ENCODE data around the gene C6orf89.

The C6orf89 gene

GRCh38 chr6:36917541-36918193, 31.9 kb downstream of the C6orf89 start:
- no peaks in the 10 kb centered on the region for H3K9me3 ChIP-seq (ENCODE audit: control extremely low read depth in 1 of 5, control insufficient read depth in 4 of 5, insufficient read depth in 2 of 5, low read depth in 1 of 5, low read length in 4 of 5)
- CTCF ChIA-PET: no interaction called here
- POLR2A ChIA-PET: no interaction called here
- peaks cover 0 to 1% (median 0%) of the 10 kb centered on the region in 5 experiments for H3K27me3 ChIP-seq (replicated peaks in 2 of 5; ENCODE audit: control insufficient read depth in 4 of 5, insufficient read depth in 5 of 5, low read length in 4 of 5)
- H3K27ac ChIP-seq (ENCODE audit: insufficient read depth in 1 of 2, low read depth in 1 of 2, low read length in 2 of 2, poor library complexity in 1 of 2, severe bottlenecking in 2 of 2): no peak overlapping the region
- WGBS (ENCODE audit: insufficient coverage): 100% methylated on average over 7 of the region's 10 CpGs
- peaks cover 7 to 52% (median 28%) of the 10 kb centered on the region in 4 experiments for H3K36me3 ChIP-seq (ENCODE audit: control insufficient read depth in 4 of 4, insufficient read depth in 4 of 4, low read length in 3 of 4)
- no peak for DNase-seq
- H3K4me1 ChIP-seq (ENCODE audit: control extremely low read depth in 1 of 4, control insufficient read depth in 4 of 4, insufficient read depth in 4 of 4, low read length in 3 of 4): peaks cover 5 to 24% (median 21%) of the 10 kb centered on the region in 4 experiments
- H3K4me3 ChIP-seq (ENCODE audit: control insufficient read depth in 1 of 7, extremely low read depth in 1 of 7, insufficient read depth in 4 of 7, low read depth in 2 of 7, low read length in 6 of 7): no peak overlapping the region

DNA sequence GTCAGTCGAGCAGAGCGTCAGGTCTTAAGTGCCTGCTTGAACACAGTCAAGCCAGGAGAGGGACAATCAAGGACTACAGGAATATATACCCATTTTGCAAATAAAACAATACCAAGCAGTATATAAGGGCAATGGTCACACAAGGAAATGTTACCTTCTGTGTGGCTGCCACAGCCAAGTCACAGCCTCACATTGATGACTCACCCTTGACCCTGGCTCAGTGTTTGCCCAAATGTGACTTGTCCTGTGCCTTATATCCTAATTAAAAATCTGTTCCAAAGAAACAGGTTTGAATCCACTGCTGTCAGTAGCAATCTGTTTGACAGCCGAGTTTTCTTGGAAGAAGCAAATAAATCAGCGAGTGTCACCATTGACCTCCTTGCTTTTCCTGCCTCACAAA, 34.3 kb downstream of the C6orf89 start:
- Histone ChIP-seq H3K4me1 (ENCODE audit: control extremely low read depth in 1 of 4, control insufficient read depth in 4 of 4, insufficient read depth in 4 of 4, low read length in 3 of 4) (peaks cover 0 to 6% (median 0%) of the 10 kb centered on the region in 4 experiments), H3K27ac (ENCODE audit: insufficient read depth in 1 of 2, low read depth in 1 of 2, low read length in 2 of 2, poor library complexity in 1 of 2, severe bottlenecking in 2 of 2) (no peak overlapping the region), H3K36me3 (ENCODE audit: control insufficient read depth in 4 of 4, insufficient read depth in 4 of 4, low read length in 3 of 4) (peaks cover 7 to 70% (median 29%) of the 10 kb centered on the region in 4 experiments), H3K9me3 (ENCODE audit: control extremely low read depth in 1 of 5, control insufficient read depth in 4 of 5, insufficient read depth in 2 of 5, low read depth in 1 of 5, low read length in 4 of 5) (no peaks in the 10 kb centered on the region), H3K4me3 (ENCODE audit: control insufficient read depth in 1 of 7, extremely low read depth in 1 of 7, insufficient read depth in 4 of 7, low read depth in 2 of 7, low read length in 6 of 7) (no peak overlapping the region), H3K27me3 (replicated peaks in 2 of 5; ENCODE audit: control insufficient read depth in 4 of 5, insufficient read depth in 5 of 5, low read length in 4 of 5) (peaks cover 0 to 1% (median 0%) of the 10 kb centered on the region in 5 experiments)
- ChIA-PET POLR2A (no interaction called here), CTCF (no interaction called here)
- 100% methylated on average over 4 of the region's 4 CpGs for WGBS (ENCODE audit: insufficient coverage)
- no peak for DNase-seq

DNA sequence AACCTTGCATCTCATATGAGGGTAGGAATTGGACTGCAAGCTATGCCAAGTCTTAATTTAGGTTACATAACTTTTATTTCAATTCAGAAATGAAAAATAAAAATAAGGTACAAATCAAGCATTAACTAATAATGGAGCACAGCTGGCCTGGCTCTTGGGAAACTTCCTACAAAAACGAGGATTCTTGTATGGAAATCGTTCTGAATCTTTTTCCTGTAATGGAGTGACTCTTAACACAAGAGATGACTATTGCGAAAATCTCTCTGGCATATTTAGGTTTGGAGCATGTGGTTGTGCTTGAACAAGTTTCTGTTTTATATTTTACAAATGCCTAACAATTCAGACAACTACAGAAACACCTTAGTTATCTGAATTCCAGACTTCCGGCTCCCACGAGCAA, 34.8 kb downstream of the C6orf89 start:
- CTCF ChIA-PET: no interaction called here
- no peak for DNase-seq
- Histone ChIP-seq H3K4me1 (ENCODE audit: control extremely low read depth in 1 of 4, control insufficient read depth in 4 of 4, insufficient read depth in 4 of 4, low read length in 3 of 4) (peaks cover 0 to 5% (median 0%) of the 10 kb centered on the region in 4 experiments), H3K27me3 (replicated peaks in 2 of 5; ENCODE audit: control insufficient read depth in 4 of 5, insufficient read depth in 5 of 5, low read length in 4 of 5) (peaks cover 0 to 1% (median 0%) of the 10 kb centered on the region in 5 experiments), H3K36me3 (ENCODE audit: control insufficient read depth in 4 of 4, insufficient read depth in 4 of 4, low read length in 3 of 4) (peaks cover 7 to 72% (median 28%) of the 10 kb centered on the region in 4 experiments), H3K4me3 (ENCODE audit: control insufficient read depth in 1 of 7, extremely low read depth in 1 of 7, insufficient read depth in 4 of 7, low read depth in 2 of 7, low read length in 6 of 7) (no peak overlapping the region), H3K9me3 (ENCODE audit: control extremely low read depth in 1 of 5, control insufficient read depth in 4 of 5, insufficient read depth in 2 of 5, low read depth in 1 of 5, low read length in 4 of 5) (no peaks in the 10 kb centered on the region), H3K27ac (ENCODE audit: insufficient read depth in 1 of 2, low read depth in 1 of 2, low read length in 2 of 2, poor library complexity in 1 of 2, severe bottlenecking in 2 of 2) (no peak overlapping the region)
- 94% methylated on average over 2 of the region's 5 CpGs for WGBS (ENCODE audit: insufficient coverage)
- POLR2A ChIA-PET: no interaction called here

- H3K9me3 ChIP-seq (ENCODE audit: control extremely low read depth in 1 of 5, control insufficient read depth in 4 of 5, insufficient read depth in 2 of 5, low read depth in 1 of 5, low read length in 4 of 5): no peaks in the 10 kb centered on the region
- WGBS (ENCODE audit: insufficient coverage): 100% methylated on average over 4 of the region's 4 CpGs
- no peaks in the 10 kb centered on the region for H3K4me1 ChIP-seq (ENCODE audit: control extremely low read depth in 1 of 4, control insufficient read depth in 4 of 4, insufficient read depth in 4 of 4, low read length in 3 of 4)
- ChIA-PET POLR2A (interaction anchor here (0.6 kb wide), 1 partner anchor 31 kb away, joined by 4 read pairs; no protein-coding TSS in a partner anchor), CTCF (no interaction called here)
- H3K36me3 ChIP-seq (ENCODE audit: control insufficient read depth in 4 of 4, insufficient read depth in 4 of 4, low read length in 3 of 4): peaks cover 3 to 47% (median 12%) of the 10 kb centered on the region in 4 experiments
- no peak for DNase-seq
- no peak overlapping the region for H3K27ac ChIP-seq (ENCODE audit: insufficient read depth in 1 of 2, low read depth in 1 of 2, low read length in 2 of 2, poor library complexity in 1 of 2, severe bottlenecking in 2 of 2)
- H3K27me3 ChIP-seq (replicated peaks in 2 of 5; ENCODE audit: control insufficient read depth in 4 of 5, insufficient read depth in 5 of 5, low read length in 4 of 5): peaks cover 0 to under 1% (median 0%) of the 10 kb centered on the region in 5 experiments
- H3K4me3 ChIP-seq (ENCODE audit: control insufficient read depth in 1 of 7, extremely low read depth in 1 of 7, insufficient read depth in 4 of 7, low read depth in 2 of 7, low read length in 6 of 7): no peak overlapping the region
Measured at GRCh38 chr6:36924131-36924530, 38.4 kb downstream of the C6orf89 start.

GRCh38 chr6:36924778-36925374, 39.1 kb downstream of the C6orf89 start:
- POLR2A ChIA-PET: no interaction called here
- Histone ChIP-seq H3K4me3 (ENCODE audit: control insufficient read depth in 1 of 7, extremely low read depth in 1 of 7, insufficient read depth in 4 of 7, low read depth in 2 of 7, low read length in 6 of 7) (no peak overlapping the region), H3K4me1 (ENCODE audit: control extremely low read depth in 1 of 4, control insufficient read depth in 4 of 4, insufficient read depth in 4 of 4, low read length in 3 of 4) (no peaks in the 10 kb centered on the region), H3K27ac (ENCODE audit: insufficient read depth in 1 of 2, low read depth in 1 of 2, low read length in 2 of 2, poor library complexity in 1 of 2, severe bottlenecking in 2 of 2) (no peak overlapping the region), H3K27me3 (replicated peaks in 2 of 5; ENCODE audit: control insufficient read depth in 4 of 5, insufficient read depth in 5 of 5, low read length in 4 of 5) (peaks cover 0 to 2% (median 0%) of the 10 kb centered on the region in 5 experiments), H3K9me3 (ENCODE audit: control extremely low read depth in 1 of 5, control insufficient read depth in 4 of 5, insufficient read depth in 2 of 5, low read depth in 1 of 5, low read length in 4 of 5) (no peaks in the 10 kb centered on the region), H3K36me3 (ENCODE audit: control insufficient read depth in 4 of 4, insufficient read depth in 4 of 4, low read length in 3 of 4) (peaks cover 3 to 39% (median 11%) of the 10 kb centered on the region in 4 experiments)
- no peak for DNase-seq
- WGBS (ENCODE audit: insufficient coverage): 96% methylated on average over 5 of the region's 5 CpGs
- CTCF ChIA-PET: interaction anchor here (1.0 kb wide), 1 partner anchor 29 kb away, joined by 3 read pairs; no protein-coding TSS in a partner anchor

DNA sequence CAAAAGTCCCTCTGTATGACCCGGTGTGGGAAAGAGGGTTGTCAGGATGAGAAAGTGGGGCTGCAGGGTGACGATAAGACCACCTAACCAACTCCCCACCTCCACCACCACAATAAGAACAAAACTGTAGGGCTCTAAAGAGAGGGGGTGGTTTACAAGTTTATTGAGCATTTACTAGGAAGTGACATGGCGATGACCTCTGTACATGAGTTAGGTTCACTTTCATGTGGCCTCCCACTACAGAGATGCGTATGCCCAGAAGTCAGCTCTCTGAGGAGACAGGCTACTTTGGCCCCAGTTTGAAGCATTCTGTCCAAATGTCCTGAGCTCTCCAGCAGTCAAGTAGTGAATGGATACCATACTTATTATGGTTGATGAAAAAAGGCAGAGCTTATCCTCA, 40.1 kb downstream of the C6orf89 start:
- DNase-seq: no peak
- CTCF ChIA-PET: interaction anchor here (1.0 kb wide), 1 partner anchor 28 kb away, joined by 3 read pairs; no protein-coding TSS in a partner anchor
- Histone ChIP-seq H3K9me3 (ENCODE audit: control extremely low read depth in 1 of 5, control insufficient read depth in 4 of 5, insufficient read depth in 2 of 5, low read depth in 1 of 5, low read length in 4 of 5) (no peaks in the 10 kb centered on the region), H3K36me3 (ENCODE audit: control insufficient read depth in 4 of 4, insufficient read depth in 4 of 4, low read length in 3 of 4) (peaks cover 0 to 35% (median 9%) of the 10 kb centered on the region in 4 experiments), H3K4me1 (ENCODE audit: control extremely low read depth in 1 of 4, control insufficient read depth in 4 of 4, insufficient read depth in 4 of 4, low read length in 3 of 4) (no peaks in the 10 kb centered on the region), H3K27ac (ENCODE audit: insufficient read depth in 1 of 2, low read depth in 1 of 2, low read length in 2 of 2, poor library complexity in 1 of 2, severe bottlenecking in 2 of 2) (no peak overlapping the region), H3K4me3 (ENCODE audit: control insufficient read depth in 1 of 7, extremely low read depth in 1 of 7, insufficient read depth in 4 of 7, low read depth in 2 of 7, low read length in 6 of 7) (no peak overlapping the region), H3K27me3 (replicated peaks in 2 of 5; ENCODE audit: control insufficient read depth in 4 of 5, insufficient read depth in 5 of 5, low read length in 4 of 5) (peaks cover 0 to 9% (median 3%) of the 10 kb centered on the region in 5 experiments)
- 93% methylated on average over 2 of the region's 4 CpGs for WGBS (ENCODE audit: insufficient coverage)
- POLR2A ChIA-PET: no interaction called here

Measured in common myeloid progenitor, CD34-positive (primary cell).